ENCODE results near the gene ELAVL1.

GRCh38 chr19:7965921-7966665, 39.3 kb downstream of the ELAVL1 start:
- TF ChIP-seq CTCF (IDR thresholded peaks at IDR 0.05 in 8 of 11, conservative IDR thresholded peaks at IDR 0.05 in 3 of 11) (no peak), POLR2AphosphoS5 (IDR thresholded peaks at IDR 0.05) (no peak), POLR2A (IDR thresholded peaks at IDR 0.05) (no peak)
